Stimulated activated CD4-positive, alpha-beta T cell treated with anti-CD3 and anti-CD28 coated beads, Interleukin-15, amount 100 ng/mL, for 24 hours (primary cell): ENCODE measurements around the gene GLB1L3.

Experiments used
- DNase-seq: peaks from one replicate; pipeline ENCODE4 v3.0.0-alpha.2; 2020

GLB1L3 gene

DNA sequence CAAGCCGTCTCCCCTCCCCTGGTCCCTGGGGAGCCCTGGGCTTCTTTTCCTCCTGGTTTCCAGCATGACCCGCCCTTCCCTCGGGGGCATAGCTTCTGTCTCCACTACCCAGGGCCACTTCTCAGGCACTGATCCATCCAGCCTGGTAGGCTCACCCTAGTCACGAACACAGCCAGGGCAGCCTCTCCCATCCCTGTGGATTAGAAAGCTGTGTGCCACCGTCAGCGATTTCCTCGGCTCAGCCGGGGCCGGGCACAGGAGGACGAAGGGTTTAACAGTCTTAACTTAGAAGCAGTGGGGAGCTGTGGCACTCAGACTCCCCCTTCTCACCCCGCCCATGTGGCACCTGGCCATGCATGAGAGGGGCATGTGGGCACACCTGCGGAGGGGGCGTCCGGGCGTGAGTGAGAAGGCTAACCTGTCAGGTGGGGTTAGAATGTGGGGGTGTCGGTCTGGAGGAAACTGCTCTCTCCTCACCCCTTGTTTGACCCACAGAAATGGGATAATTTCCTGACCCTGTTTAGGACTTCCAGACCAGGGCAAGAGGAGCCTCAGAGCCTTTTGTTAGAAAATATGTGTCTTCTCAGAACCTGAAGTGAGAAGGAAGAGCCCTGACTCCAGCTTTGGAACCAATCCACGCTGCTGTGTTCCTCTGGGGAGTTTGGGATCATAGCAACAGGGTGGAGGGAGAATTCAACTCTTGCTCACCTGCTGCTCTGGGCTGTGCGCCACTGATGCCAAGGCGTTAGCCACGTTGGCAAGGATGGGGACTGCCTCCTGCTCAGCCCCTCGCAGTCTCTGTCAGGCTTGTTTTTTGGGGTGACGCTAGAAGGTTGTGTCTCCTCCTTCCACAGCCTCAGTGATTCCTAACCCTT lies 70.2 kb downstream of the GLB1L3 start:
- no peak for DNase-seq

DNA sequence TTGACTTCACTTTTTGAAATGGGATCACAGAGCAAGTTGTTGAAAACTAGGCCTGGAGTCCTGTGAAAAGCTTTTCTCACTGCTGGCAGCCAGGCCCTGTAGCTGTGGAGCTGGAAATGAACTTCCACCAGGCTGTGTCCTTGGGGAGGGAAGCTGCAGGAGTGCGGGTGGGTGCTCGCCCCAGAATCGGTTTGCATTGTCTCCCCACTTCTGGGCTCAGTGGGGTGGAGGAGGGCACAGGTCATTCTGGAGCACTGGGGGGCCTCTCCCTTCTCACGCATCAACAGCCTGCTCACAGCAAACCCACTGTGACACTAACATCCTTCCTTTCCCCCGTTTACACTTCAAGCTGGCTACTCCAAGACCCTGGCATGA lies 70.8 kb downstream of the GLB1L3 start:
- no peak for DNase-seq

DNA sequence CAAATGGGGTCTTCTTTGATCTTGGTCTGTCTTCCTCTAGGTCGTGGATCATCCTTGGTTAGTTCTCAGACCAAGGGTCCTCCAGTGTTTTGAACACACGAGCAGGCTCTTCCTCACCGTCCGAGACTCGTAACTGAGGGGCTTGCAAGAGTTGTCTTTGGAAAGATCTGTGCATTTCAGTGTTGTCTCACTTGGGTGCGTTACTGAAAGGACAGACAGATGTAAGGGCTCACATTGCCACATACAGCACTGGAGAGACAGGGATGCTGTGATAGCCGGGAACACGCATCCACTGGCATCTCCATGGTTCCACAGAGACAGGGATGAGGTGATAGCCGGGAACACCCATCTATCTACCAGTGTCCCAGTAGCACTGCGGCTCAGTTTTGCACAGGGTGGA lies 71.3 kb downstream of the GLB1L3 start:
- no peak for DNase-seq

DNA sequence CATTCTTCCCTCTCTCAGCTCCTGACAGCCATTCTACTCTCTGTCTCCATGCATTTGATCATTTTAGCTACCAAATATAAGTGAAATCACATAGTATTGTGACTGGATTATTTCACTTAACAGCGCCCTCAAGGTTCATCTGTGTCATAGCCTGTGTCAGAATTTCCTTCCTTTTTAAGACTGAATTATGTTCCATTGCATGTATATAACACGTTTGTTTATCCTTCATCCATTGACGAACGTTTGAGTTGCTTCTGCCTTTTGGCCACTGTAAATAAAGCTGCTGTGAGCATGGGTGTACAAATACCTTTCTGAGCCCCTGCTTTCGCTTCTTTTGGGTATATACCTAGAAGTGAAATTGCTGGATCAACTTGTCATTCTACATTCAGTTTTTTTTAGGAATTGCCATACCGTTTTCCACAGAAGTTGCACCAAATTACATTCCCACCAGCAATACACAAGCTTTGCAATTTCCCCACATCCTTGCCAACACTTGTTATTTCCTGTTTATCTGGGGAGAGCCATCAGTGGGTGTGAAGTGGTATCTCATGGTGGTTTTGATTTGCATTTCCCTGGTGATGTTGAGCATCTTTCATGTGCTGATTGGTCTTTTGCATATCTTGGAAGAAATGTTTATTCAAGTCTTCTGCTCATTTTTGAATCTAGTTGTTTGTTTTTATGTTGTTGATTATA lies 73.1 kb downstream of the GLB1L3 start:
- no peak for DNase-seq

DNA sequence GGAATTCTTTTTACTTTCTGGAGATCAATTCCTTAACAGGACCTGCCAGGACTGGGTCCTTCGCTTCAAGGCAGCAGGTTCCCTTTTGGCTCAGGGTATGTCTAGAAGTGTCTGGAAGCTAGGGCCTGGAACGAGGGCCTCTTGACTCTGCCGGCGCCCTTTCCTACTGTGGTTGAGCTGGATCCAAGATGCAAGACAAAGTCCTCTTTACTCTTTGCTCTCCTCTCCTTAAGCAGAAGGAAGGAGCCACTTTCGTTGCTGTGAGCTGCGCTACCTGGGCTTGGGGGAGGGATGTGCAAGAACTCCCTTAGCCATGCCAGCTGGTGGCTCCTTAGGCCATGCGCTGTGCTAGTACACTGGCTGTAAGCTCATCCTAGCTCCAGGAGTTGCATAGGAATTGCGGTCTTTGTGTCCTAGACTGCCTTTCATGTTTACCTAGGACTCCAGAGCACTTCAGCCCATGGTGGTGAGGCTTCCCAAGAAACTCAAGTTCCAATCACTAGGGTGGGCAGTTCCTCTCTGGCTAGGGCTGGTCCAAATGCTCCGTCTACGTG lies 73.7 kb downstream of the GLB1L3 start:
- DNase-seq, result no peak

DNA sequence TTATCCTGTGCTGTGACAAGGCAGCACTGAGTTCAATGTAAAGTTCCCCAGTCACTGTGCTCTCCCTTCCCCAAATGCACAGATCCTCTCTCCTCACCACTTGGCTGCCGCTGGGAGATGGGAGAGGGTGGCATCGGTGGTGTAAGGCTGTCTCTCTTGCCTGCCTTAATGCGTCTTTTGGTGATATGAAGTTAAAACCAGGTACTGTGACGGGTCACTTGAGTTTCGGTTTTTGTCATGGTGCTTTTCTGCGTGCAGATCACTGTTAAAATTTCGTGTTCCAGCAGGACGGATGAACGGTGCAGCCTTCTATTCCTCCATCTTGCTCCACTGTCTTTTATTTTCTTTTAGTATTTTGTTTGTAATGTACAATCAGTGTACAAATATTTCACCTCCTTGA lies 74.2 kb downstream of the GLB1L3 start:
- DNase-seq, result no peak

DNA sequence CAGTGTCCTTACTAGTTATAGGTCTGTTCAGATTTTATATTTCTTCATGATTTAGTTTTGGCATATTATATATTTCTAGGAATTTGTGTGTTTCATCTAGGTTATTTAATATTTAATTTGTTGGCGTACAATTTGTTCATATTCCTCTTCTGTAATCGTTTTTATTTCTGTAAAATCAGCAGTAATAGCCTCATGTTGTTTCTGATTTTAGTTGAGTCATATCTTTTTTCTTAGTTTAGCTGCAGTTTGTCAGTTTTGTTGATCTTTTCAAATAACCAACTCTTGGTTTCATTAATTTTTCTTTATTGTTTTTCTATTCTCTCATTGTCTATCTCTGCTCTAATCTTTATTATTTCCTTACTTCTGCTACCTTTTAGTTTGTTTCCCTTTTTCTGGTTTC lies 75.9 kb downstream of the GLB1L3 start:
- DNase-seq, result no peak

DNA sequence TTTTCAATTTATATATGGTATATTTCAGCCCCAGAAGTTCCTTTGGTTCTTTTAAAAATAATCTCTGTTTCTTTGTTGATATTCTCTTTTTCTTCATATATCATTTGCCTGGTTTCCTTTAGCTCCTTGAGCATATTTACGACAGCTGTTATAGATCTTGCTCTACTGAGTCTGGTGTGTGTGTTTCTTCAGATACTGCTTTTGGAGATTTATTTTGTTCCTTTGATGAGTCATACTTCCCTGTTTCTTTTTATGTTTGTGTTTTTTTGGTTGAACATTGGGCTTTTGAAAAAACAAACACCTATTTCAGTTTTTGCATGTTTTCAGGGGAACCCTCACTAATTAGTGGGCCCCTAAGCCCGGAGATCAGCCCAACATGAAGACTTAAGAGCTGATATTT lies 79.0 kb downstream of the GLB1L3 start:
- no peak for DNase-seq

DNA sequence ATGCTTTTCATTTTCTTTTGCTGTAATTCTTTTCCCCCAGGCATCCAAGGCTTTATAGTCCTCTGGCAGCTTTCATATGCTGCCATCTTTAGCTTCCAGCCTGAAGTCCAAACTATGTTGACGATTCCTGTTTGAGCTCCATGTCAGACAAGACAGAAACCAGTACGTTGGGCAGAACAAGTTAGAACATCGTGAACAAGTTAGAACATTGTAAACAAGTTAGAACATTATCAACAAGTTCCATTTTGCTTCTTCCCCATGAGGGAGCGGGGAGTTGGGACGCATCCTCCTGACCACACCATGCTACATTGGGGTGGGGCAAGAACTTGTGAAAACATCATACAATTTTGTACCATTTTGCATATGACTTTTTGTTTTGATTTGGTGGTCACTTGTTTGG lies 79.5 kb downstream of the GLB1L3 start:
- no peak for DNase-seq

DNA sequence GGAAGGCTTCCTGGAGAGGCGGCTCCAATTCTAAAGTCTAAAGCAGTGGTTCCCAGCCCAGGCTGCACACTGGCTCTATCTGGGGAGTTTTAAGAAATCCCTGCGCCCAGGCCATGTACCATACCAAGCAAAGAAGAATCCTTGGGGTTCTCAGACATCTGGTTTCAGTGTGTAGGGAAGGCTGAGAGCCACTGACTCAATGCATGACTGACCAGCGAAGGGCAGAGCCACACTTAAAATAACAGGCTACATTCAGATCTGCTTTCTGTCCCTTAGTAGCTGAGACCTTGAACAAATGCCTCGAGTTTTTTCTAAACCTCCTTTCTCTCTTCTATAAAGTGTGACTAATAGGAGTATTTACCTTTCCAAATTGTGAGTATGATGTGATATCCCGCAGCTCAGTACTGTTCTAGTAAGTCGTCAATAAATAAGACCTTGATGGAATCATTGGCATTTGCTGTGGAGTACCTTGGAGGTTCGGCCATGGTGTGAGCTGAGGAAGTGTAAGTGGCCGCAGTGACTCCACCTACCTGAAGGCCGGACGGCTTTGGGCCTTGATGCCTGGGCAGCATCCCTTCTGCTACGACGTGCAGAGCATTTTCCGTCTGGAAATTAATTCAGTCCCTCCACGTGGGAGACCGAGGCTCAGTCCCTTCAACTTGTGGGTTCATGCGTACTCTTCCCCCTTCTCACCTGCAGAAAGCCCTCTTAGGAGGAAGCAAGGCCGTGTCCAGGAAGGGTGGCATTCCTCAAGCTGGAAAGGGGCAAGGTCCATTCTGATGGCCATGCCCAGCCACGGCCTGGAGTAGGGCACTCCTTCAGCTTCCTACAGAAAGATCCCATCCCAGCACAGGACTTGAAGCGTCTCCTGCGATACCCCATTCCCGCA lies 80.7 kb downstream of the GLB1L3 start:
- no peak for DNase-seq

DNA sequence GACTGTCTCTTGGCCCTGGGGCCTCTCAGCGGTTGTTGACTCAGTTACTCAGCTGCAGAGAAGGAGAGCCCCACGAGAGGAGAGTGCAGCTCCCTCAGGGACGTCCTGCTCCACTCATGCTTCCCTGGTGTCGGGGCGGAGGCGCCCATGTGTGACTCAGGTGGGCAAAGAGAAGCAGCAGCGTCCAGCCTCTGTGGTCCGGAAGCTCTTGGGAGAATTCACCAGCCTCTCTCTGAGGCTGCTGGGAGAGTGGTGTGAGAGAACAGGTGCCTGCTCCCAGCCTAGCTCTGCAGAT lies 81.3 kb downstream of the GLB1L3 start:
- DNase-seq, result no peak

DNA sequence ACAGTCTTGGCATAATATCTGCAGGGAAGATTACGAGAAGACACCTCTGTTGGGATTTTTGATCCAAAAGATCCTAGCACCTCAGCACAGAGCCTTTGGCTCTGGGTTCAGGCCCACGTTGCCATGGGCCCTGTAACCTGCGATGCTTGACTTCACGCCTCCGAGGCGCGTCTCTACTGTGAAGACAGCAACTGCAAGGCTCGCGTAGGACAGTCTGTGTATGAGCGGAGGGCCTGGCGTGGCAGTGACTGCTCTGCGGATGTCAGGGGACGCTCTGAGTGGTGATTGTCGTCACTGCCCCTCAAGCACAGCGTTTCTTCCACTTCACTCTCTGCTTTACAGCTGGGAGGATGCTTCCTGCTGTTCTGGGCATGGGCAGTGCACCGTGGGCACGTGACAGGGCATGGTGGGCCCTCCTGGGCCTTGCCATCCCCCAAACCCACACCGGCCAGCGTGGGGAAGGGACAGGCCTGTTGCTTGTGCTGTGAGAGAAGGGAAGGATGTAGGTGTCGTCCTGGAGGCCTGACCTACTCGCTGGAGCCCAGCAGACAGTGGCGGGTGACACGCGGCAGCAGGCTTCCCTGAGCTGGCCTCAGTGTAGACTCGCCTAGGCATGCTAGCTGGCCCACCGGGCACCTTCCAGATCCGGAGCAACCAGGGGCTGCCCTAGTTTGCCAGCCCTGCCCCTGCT lies 82.1 kb downstream of the GLB1L3 start:
- DNase-seq, result no peak

DNA sequence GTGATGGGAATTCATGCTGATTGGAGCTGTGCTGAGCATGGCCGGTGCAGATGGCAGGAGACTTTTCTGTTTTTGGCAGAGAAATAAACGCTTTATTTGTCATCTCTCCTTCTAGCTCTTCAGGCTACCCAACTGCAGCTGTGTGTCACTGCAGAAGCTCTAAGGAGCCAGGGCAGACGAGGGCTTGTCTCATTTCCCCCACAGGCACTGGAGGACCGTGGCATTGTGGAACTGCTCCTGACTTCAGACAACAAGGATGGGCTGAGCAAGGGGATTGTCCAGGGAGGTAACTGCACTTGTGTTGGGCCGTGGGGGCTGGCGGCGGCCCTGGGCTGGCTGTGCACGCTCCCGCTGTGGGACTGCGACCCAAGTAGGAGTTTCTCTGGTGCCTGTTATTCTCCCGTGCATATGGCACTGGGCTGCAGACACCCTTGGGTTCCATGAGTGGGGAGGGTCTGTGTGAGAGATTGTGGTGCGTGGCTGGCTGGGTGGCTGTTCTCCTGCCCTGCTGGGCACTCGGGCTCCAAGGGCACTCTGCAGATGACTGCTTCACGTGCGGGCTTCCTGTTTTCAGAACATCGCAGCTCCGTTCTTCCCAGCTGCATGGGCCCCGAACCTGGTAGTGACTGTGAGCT lies 82.8 kb downstream of the GLB1L3 start:
- DNase-seq, result no peak

DNA sequence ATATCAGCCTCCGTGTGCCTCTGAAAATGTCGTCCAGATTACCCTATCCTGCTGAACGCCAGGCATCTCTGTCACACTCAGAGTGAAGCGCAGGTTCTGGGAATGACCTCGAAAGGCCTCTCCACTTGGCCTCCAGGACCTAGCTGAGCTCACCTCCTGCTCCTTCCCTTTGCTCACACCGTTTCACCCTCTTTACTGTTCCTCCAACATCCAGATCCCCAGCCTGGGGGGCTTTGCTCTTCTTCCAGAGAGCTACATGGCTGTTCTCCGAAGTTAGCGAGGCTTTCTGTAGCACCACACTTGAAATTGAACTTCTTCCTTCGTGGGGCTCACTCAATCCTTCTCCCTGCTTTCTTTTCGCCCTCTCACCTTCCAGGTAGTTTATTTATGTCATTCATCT lies 83.5 kb downstream of the GLB1L3 start:
- DNase-seq, result no peak

DNA sequence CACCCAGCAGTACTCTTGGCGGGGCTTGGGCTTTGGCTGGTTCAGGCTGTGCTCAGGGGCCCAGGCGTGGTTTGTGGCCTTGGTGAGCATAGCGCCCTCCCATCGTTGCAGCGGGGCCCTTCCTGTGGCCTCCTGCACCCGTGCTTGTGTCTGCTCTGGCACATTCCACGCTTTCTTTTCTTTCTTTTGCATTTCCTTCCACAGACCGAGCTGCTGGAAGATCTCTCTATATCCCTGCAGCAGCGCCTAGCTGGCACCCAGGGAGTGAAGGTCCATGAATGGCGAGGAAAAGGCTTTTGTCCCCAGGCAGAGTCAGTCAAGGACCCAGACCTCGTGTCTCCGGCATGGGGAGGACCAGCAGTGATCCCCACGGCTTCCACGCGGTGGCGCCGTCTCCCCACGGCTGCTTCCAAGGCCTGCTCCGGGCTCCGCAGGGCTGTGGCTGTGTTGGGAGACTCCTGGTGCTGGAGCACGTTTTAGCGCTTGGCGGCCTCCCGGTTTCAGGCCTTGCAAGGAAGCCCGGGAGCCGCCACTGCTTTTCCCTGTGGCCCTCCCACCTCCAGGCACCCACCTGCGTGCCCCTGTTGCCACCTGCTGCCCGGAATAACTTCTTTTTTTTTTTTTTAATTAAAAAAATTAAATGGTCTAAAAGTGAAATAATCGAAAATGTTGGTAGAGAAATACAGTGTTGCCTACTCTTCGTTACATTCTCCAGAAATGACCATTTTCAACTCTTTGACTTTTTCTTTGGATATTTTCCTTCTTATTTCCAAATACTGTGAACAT lies 84.1 kb downstream of the GLB1L3 start:
- peak; percentile 82 for DNase-seq

DNA sequence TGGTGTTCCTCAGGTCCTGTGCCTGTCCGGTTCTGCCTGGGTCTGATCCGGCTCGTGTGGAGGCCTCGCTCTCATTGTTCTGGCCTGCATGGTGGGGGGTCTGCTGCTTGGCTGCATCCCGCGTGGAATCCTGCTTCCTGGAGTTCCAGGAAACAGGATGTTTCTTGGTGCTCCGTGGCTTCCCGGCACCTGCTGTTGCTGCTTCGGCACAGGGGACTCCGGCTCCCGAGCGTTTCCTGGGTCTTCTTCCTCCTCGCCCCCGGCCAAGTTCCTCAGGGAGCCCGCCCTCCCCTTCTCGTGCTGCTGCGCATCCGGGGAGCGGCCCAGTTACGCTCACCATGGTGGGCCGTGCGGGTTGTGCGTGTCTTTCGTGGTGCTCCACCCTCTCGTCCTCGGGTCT lies 85.5 kb downstream of the GLB1L3 start:
- DNase-seq, result no peak

DNA sequence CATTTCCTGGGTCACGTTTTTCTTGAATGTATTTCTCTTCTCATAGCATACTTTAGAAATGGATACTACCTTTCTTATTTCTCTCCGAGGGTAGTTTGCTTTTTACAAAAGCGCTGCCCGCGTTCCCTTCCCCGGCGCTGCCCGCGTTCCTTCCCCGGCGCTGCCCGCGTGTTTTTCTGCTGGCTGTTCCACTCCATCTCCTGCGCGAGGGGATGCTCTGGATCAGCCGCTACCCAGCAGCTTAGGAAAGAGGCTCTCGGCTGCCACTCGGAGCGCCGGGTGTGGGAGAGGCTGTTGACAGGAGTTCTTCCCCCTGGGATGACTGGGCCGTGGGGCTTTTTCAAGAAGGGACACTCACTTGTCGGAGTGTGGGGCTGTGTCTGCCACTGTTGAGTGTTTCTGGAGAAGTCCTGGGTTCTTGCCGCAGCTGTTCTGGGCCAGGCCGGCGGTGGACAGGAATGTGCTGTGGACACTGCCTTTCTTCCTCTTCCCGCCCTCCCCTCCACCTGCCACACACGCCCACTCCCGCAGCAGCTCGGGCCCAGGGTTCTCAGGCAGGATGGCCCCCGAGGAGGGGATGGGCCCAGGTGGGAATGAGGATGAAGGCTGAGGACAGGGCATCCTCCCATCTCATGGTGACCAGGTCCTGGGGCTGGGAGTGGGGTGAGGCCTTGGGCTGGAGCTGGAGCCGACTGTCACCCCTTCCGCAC lies 86.2 kb downstream of the GLB1L3 start:
- no peak for DNase-seq

DNA sequence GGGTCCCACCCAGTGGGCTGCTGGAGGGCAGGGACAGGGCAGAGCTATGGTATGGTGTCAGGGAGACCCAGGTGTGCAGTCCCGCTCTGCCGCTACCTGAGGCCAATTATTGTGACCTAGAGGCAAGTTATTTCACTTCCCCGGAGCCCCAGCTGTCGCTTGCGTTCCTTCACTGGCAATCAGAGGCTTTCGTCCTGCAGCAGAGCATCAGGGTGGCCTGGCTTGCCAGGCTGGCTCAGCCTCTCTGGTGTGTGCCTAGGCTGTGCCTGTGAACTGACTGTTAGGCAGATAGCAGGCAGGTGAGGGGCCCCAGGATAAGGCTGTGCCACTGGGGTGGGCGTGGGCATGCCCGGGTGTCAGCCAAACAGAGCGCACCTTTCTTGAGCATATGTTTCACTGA lies 87.0 kb downstream of the GLB1L3 start:
- no peak for DNase-seq

DNA sequence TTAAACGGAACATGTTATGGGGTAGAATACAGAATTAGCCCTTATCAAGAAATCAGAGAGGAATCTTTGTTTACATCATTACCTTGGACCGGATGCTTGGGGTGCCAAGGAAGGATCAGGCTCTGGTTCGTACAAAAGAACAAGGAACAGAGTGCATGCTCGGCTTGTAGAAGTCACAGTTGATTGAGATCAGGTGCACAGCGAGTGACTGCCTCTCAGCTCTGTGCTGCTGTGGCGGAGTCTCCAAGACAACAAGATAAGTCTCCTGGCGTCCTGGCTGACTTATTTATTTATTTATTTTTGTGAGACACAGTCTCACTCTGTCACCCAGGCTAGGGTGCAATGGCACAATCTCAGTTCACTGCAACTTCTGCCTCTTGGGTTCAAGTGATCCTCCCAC lies 87.4 kb downstream of the GLB1L3 start:
- no peak for DNase-seq

DNA sequence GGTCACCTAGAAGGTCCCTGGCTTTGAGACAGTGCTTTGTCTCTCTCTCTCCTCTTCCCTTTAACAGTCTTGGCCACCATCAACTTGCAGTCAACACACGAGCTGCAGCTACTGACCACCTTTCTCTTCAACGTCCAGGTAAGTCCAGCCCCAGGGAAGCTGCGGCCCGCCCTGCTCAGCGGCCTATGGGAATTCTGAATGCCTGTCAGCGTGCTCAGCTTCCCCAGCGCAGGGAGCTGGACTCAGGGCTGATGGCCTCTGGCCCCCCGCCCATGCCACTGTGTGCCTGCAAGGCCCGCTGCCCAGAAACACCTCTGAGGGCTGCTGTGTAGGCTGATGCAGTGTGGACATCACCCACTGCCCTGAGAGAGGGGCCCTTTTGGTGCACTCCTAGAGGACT lies 88.1 kb downstream of the GLB1L3 start:
- no peak for DNase-seq
